Fibroblast of skin of left quadriceps (primary cell): ENCODE data around the gene EIPR1.
A peak's percentile ranks its signal among the peaks of the same experiment; 100 is the strongest.
"Not testable (repeated sequence)": the region's sequence is repeated elsewhere in the genome, so short reads cannot be mapped to it uniquely, and the experiment has no call there.

Experiments used
- DNase-seq, 2 experiments: peaks; one replicate each; pipeline ENCODE4 v3.0.0-alpha.2; 2013; ENCODE audit warnings: low read depth in 2 of 2

EIPR1 gene

GRCh38 chr2:3403587-3404334 lies 26.1 kb upstream of the EIPR1 start:
- no peak for DNase-seq

DNA sequence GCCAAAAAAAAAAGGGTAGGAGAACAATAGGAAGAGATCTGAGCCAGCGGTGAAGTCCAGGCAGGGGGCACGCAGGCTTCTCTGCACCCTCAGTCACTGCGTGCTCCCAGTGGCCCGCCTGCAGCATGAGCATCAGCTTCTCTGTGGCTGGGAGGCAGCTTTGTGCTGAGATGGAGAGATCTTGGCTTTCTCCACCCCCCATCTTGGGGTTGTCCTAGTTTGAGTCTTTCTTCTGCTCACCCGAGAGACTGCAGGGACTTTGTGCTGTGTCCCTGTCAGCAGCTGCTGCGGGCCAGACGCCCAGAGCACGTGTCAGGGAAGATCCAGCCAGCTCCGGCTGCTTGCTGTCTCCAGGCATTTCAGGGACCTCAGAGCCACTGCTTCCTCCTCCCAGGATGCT lies 22.2 kb upstream of the EIPR1 start:
- DNase-seq = no peak

GRCh38 chr2:3399381-3399780 lies 21.8 kb upstream of the EIPR1 start:
- DNase-seq = no peak

DNA sequence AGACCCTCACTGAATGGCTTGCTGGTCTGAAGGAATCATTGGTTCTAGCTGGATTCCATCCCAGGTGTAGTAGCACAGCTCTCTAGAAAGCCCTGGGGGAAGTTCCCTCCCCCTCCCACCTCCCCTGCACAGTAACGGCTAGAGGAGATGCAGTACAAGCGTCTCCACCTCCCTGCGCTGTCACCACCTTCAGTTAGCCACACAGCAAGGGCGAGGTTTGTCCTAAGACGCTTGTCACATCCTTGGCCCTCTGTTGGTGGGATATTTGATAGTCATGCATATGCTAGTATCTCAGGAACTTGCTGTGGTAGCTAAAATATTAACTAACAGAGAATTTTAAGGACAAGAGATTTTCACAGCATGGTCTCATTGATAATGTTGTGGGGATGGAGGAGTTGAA lies 21.2 kb upstream of the EIPR1 start:
- DNase-seq = no peak

DNA sequence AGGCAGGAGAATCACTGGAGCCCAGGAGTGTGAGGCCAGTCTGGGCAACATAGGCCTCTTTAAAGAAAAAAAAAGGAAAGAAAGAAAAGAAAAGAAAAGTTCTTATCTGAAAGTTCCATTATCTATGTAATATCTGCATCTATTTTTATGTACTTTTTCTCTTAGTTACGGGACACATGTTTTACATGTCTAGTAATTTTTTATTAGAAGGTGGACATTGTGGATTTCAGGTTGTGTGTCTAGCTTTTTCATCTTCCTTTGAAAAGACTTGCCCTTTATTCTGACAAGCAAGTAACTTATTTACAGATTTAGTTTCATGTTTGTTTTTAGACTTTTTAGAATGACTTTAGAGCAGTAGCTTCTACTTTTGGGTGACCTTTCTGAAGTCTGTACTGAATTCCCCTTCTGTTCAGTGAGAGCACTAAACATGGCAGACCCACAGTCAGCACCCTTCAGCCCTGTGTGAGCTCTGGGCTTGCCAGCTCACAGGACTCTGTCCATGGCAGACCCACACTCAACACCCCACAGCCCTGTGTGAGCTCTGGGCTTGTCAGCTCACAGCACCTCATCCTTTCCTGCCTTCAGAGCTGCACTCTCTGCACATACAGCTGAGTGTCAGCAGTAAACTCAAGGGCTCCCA lies 19.4 kb upstream of the EIPR1 start:
- no peak for DNase-seq

DNA sequence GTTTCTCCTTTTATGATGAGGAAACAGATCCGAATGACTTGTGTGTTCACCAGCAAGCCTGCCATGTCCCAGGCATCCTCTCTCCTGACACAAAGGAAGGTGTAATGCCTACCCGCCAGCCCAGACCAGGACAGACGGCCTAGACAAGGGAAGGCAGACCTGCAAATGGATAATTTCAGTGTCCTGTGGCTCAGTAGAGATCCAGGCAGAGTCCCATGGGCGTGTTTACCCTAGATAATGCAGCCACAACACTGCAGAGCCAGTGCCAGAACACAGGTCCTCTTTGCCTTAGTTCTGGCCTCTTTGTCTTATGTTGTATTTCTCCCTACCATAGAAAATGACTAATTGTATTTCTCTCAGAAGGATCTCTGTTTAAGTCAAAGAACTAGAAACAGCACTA lies 14.6 kb upstream of the EIPR1 start:
- no peak for DNase-seq

DNA sequence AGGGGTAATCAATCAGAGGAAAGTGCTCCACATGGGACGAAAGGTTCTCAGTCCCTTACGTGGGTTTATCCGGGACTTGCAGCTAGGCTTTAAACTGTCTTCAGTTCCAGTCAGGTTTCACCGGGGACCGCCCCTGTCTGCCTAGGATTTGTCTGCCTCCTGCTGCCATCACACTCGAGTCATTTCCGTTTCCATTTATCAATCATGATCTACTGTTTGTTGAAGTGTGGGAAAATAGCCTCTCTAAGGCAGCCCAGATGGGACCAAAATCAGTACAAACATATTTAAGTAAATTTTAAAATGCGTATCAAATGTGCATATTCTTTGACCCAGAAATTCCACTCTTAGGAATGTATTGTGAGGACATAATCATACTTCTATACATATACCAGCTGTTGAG lies 12.4 kb upstream of the EIPR1 start:
- no peak for DNase-seq

GRCh38 chr2:3389193-3389592 lies 11.6 kb upstream of the EIPR1 start:
- no peak for DNase-seq

DNA sequence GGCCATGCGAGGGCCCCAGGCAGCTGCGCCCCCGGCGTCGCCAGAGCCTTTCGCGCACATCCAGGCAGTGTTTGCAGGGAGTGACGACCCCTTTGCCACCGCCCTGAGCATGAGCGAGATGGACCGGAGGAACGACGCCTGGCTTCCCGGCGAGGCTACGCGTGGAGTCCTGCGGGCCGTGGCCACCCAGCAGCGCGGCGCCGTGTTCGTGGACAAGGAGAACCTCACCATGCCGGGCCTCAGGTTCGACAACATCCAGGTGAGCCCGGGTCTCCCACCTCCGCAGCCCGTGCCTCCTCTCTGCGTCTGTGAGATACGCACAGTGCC lies 10.8 kb upstream of the EIPR1 start:
- DNase-seq = no peak

- DNase-seq = no peak
Measured at GRCh38 chr2:3387644-3388411, 10.2 kb upstream of the EIPR1 start.

GRCh38 chr2:3387011-3387410 lies 9.4 kb upstream of the EIPR1 start:
- DNase-seq = no peak

- no peak for DNase-seq
Measured at GRCh38 chr2:3386448-3386958, 8.9 kb upstream of the EIPR1 start.

GRCh38 chr2:3379647-3380534 lies 2.3 kb upstream of the EIPR1 start, which contains the start of gene TRAPPC12:
Gene TRAPPC12, plus strand, starts transcription at chr2:3379694. Its CDS starts 7,930 bp downstream, at chr2:3387624.
- peak; percentile 66 to 72 for DNase-seq

- no peak for DNase-seq
Measured at GRCh38 chr2:3379339-3379646, 1.7 kb upstream of the EIPR1 start.

- DNase-seq = peak in 1 of 2 experiments; percentile 13
Measured at GRCh38 chr2:3377279-3377611, 373 bp downstream of the EIPR1 start.

DNA sequence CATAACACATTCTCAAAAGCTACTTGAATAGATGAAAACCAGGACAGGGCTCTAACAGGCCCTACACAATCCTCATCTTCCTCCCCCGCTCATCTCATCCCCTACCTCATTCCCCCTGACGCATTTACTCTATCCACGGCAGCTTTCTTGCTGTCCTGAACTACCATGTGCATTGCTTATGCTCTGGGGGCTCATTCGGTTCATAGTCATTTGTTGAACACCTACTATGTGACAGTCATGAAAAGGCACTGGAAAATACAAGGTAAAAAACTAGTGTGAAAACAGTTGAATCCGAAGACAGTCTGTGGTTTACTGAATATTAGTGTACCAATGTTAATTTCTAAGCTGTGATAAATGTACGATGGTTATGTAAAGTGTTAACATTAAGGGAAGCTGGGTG lies 797 bp downstream of the EIPR1 start:
- no peak for DNase-seq

- not testable (repeated sequence) for DNase-seq
Measured at GRCh38 chr2:3369340-3370181, 8.1 kb downstream of the EIPR1 start.

DNA sequence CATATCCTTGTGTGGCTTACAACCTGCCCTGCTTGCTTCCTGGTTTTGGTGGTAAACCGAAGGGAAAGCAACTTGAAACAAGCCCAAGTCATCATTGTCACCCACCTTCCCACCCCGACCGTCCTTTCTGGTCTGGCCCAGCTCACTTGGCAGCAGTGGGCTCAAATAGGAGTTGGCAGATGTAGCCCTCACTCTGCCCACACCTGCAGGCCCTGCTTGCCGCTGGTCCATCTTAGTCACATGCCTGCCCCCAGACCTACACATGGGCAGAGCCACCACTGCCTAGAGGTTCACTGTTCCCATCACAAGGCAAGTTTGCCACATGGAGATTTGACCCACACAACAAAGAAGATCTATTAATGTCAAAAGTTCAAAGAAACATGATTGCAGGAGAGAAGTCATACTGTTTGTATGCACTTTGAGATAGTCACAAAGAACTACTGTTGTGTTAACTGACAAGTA lies 9.3 kb downstream of the EIPR1 start:
- no peak for DNase-seq

DNA sequence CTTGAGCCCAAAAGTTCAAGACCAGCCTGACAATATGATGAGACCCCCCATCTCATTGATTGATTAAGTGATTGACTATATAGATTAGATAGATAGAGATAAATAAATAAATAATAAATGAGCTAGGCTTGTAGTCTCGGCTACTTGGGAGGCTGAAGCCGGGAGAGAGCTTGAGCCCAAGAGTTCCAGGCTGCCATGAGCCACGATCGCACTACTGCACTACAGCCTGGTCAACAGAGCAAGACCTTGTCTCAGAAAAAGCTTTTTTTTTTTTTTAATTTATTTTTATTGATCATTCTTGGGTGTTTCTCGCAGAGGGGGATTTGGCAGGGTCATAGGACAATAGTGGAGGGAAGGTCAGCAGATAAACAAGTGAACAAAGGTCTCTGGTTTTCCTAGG lies 12.4 kb downstream of the EIPR1 start:
- DNase-seq = no peak

GRCh38 chr2:3361518-3362389 lies 15.9 kb downstream of the EIPR1 start:
- no peak for DNase-seq
